Fibroblast of skin of right biceps (primary cell): Measurements from ENCODE around the gene SEC22B.
"Not testable (repeated sequence)": the region's sequence is repeated elsewhere in the genome, so short reads cannot be mapped to it uniquely, and the experiment has no call there.

Experiments used
- DNase-seq: peaks from one replicate; pipeline ENCODE4 v3.0.0-alpha.2; 2013

Gene SEC22B

GRCh38 chr1:120144626-120145025, 31.7 kb downstream of the SEC22B start:
- not testable (repeated sequence) for DNase-seq

GRCh38 chr1:120144169-120144568, 32.2 kb downstream of the SEC22B start:
- DNase-seq = peak; percentile 12

GRCh38 chr1:120143334-120143733, 33.0 kb downstream of the SEC22B start:
- peak; percentile 39 for DNase-seq

- DNase-seq = peak; percentile 77
Measured at GRCh38 chr1:120142512-120143263, 33.6 kb downstream of the SEC22B start.

- not testable (repeated sequence) for DNase-seq
Measured at GRCh38 chr1:120141865-120142264, 34.5 kb downstream of the SEC22B start.

- peak; percentile 74 for DNase-seq
Measured at GRCh38 chr1:120140656-120141265, 35.6 kb downstream of the SEC22B start.

- DNase-seq = not testable (repeated sequence)
Measured at GRCh38 chr1:120136086-120136485, 40.2 kb downstream of the SEC22B start.

GRCh38 chr1:120133928-120134325, 42.4 kb downstream of the SEC22B start:
- not testable (repeated sequence) for DNase-seq

GRCh38 chr1:120133228-120133927, 42.9 kb downstream of the SEC22B start:
- DNase-seq = no peak

GRCh38 chr1:120132406-120132763, 43.9 kb downstream of the SEC22B start:
- DNase-seq = not testable (repeated sequence)

GRCh38 chr1:120131611-120132405, 44.5 kb downstream of the SEC22B start:
- DNase-seq = peak; percentile 69

GRCh38 chr1:120127921-120128320, 48.4 kb downstream of the SEC22B start:
- DNase-seq = not testable (repeated sequence)

GRCh38 chr1:120126216-120126615, 50.1 kb downstream of the SEC22B start:
- not testable (repeated sequence) for DNase-seq

GRCh38 chr1:120124628-120125027, 51.7 kb downstream of the SEC22B start:
- not testable (repeated sequence) for DNase-seq

- peak; percentile 23 for DNase-seq
Measured at GRCh38 chr1:120123813-120124510, 52.4 kb downstream of the SEC22B start.

- not testable (repeated sequence) for DNase-seq
Measured at GRCh38 chr1:120122262-120122893, 53.9 kb downstream of the SEC22B start.

- DNase-seq = not testable (repeated sequence)
Measured at GRCh38 chr1:120121830-120122229, 54.5 kb downstream of the SEC22B start.

- DNase-seq = not testable (repeated sequence)
Measured at GRCh38 chr1:120120525-120120924, 55.8 kb downstream of the SEC22B start.

GRCh38 chr1:120117371-120118177, 58.7 kb downstream of the SEC22B start:
- DNase-seq = peak; percentile 55

- DNase-seq = peak; percentile 77
Measured at GRCh38 chr1:120116094-120116493, 60.2 kb downstream of the SEC22B start.

GRCh38 chr1:120113134-120113533, 63.2 kb downstream of the SEC22B start:
- not testable (repeated sequence) for DNase-seq
